Astrocyte (in vitro differentiated cells and primary cell): ENCODE results near the gene TMEM200C. TPM values are rescaled to one million over a fixed set of nuclear protein-coding genes. Genes with fewer than 3 reads are reported as not detected.

Experiments
- DNase-seq: peaks from one replicate; pipeline ENCODE4 v3.0.0-alpha.2; 2010; ENCODE audit warnings: low read depth
- FAIRE-seq: peaks from 2 replicates; lab custom pipeline; 2011; peaks lifted over from hg19 to GRCh38; lab: Jason Lieb, UNC
- H2AFZ ChIP-seq: 2 replicates; pipeline ENCODE4 v1.6.0; 2012; ENCODE audit warnings: low read depth, low read length, inconsistent platforms
- H3K27ac ChIP-seq: 2 replicates; pipeline ENCODE4 v1.5.1; 2011; ENCODE audit warnings: low read depth, low read length, inconsistent platforms
- H3K27me3 ChIP-seq: 2 replicates; pipeline ENCODE4 v1.6.0; 2011; ENCODE audit warnings: low read length, inconsistent platforms; ENCODE audit not compliant: insufficient read depth
- H3K36me3 ChIP-seq: 2 replicates; pipeline ENCODE4 v1.5.1; 2011; ENCODE audit warnings: low read length, inconsistent platforms; ENCODE audit not compliant: insufficient read depth
- H3K4me1 ChIP-seq: 2 replicates; pipeline ENCODE4 v1.5.1; 2011; ENCODE audit warnings: low read length, inconsistent platforms; ENCODE audit not compliant: insufficient read depth
- H3K4me2 ChIP-seq: 2 replicates; pipeline ENCODE4 v1.6.0; 2012; ENCODE audit warnings: low read length, inconsistent platforms
- H3K4me3 ChIP-seq: 2 replicates; pipeline ENCODE4 v1.5.1; 2011; ENCODE audit warnings: low read depth, mild to moderate bottlenecking, low read length, inconsistent platforms; ENCODE audit not compliant: insufficient read depth
- H3K79me2 ChIP-seq: 2 replicates; pipeline ENCODE4 v1.6.0; 2012; ENCODE audit warnings: mild to moderate bottlenecking, low read length, inconsistent platforms; ENCODE audit not compliant: insufficient read depth
- H3K9ac ChIP-seq: 2 replicates; pipeline ENCODE4 v1.6.0; 2012; ENCODE audit warnings: mild to moderate bottlenecking, low read length, inconsistent platforms
- H3K9me3 ChIP-seq: 2 replicates; pipeline ENCODE4 v1.5.1; 2012; ENCODE audit warnings: low read depth, mild to moderate bottlenecking, low read length, inconsistent platforms; ENCODE audit not compliant: insufficient read depth
- H4K20me1 ChIP-seq: 2 replicates; pipeline ENCODE4 v1.6.0; 2012; ENCODE audit warnings: low read length, inconsistent platforms; ENCODE audit not compliant: insufficient read depth
- H3K27ac Mint-ChIP-seq: one replicate; pipeline ENCODE4 v1.8.0; 2021; ENCODE audit warnings: mild to moderate bottlenecking, mixed read lengths; ENCODE audit not compliant: unreplicated experiment
- H3K27me3 Mint-ChIP-seq: one replicate; pipeline ENCODE4 v1.8.0; 2021; ENCODE audit warnings: low read depth, mixed read lengths; ENCODE audit not compliant: unreplicated experiment
- H3K36me3 Mint-ChIP-seq: one replicate; pipeline ENCODE4 v1.8.0; 2021; ENCODE audit warnings: low read depth, mixed read lengths; ENCODE audit not compliant: unreplicated experiment
- H3K4me1 Mint-ChIP-seq: one replicate; pipeline ENCODE4 v1.8.0; 2021; ENCODE audit warnings: low read depth, mixed read lengths; ENCODE audit not compliant: unreplicated experiment
- H3K4me3 Mint-ChIP-seq: one replicate; pipeline ENCODE4 v1.8.0; 2021; ENCODE audit warnings: mild to moderate bottlenecking, moderate library complexity, mixed read lengths; ENCODE audit not compliant: unreplicated experiment
- H3K9me3 Mint-ChIP-seq: one replicate; pipeline ENCODE4 v1.8.0; 2021; ENCODE audit warnings: mild to moderate bottlenecking, mixed read lengths; ENCODE audit not compliant: unreplicated experiment
- CTCF ChIP-seq: IDR thresholded peaks from 2 replicates; pipeline ENCODE4 v1.5.1; 2011; ENCODE audit warnings: low read depth, mild to moderate bottlenecking, inconsistent platforms, low read length, moderate library complexity; ENCODE audit not compliant: insufficient read depth
- EZH2 ChIP-seq: IDR thresholded peaks from 2 replicates; pipeline ENCODE4 v1.6.1; 2012; ENCODE audit warnings: mild to moderate bottlenecking, low read length, inconsistent platforms; ENCODE audit not compliant: insufficient read depth
- total RNA-seq: library from RNA; stranded (reverse); gene quantifications from 2 replicates; pipeline ENCODE4 v1.2.1, GENCODE V29; 2021

TMEM200C gene
- total RNA-seq, 1 donor from 2014 or later = 11.3 TPM

GRCh38 chr18:5876891-5877290 is 18.4 kb downstream of the TMEM200C start:
- H3K4me2 ChIP-seq = no peak overlapping the region
- H3K4me1 ChIP-seq = no peaks in the 10 kb centered on the region
- no peak overlapping the region for H3K27ac ChIP-seq
- H3K9ac ChIP-seq = no peak overlapping the region
- H3K4me1 Mint-ChIP-seq = no peaks in the 10 kb centered on the region
- H2AFZ ChIP-seq = no peak overlapping the region
- H4K20me1 ChIP-seq = no peaks in the 10 kb centered on the region
- H3K79me2 ChIP-seq = no peaks in the 10 kb centered on the region
- H3K4me3 ChIP-seq = no peak overlapping the region
- TF ChIP-seq CTCF = no peak
- TF ChIP-seq EZH2 = no peak
- FAIRE-seq = no peak
- H3K27me3 Mint-ChIP-seq = peaks cover 18% of the 10 kb centered on the region
- DNase-seq = no peak
- H3K9me3 Mint-ChIP-seq = no peaks in the 10 kb centered on the region
- H3K36me3 Mint-ChIP-seq = no peaks in the 10 kb centered on the region
- peaks cover 9% of the 10 kb centered on the region for H3K27me3 ChIP-seq
- no peaks in the 10 kb centered on the region for H3K36me3 ChIP-seq
- no peak overlapping the region for H3K4me3 Mint-ChIP-seq
- H3K9me3 ChIP-seq = no peaks in the 10 kb centered on the region
- no peak overlapping the region for H3K27ac Mint-ChIP-seq

GRCh38 chr18:5874336-5874735 is 21.0 kb downstream of the TMEM200C start:
- Histone ChIP-seq H3K4me2 (no peak overlapping the region), H3K9ac (no peak overlapping the region), H2AFZ (no peak overlapping the region), H3K79me2 (no peaks in the 10 kb centered on the region), H3K27me3 (peaks cover 9% of the 10 kb centered on the region), H3K9me3 (no peaks in the 10 kb centered on the region), H3K36me3 (no peaks in the 10 kb centered on the region), H4K20me1 (no peaks in the 10 kb centered on the region), H3K4me1 (no peaks in the 10 kb centered on the region), H3K27ac (no peak overlapping the region), H3K4me3 (no peak overlapping the region)
- no peaks in the 10 kb centered on the region for H3K4me1 Mint-ChIP-seq
- TF ChIP-seq CTCF (no peak), EZH2 (no peak)
- no peaks in the 10 kb centered on the region for H3K36me3 Mint-ChIP-seq
- H3K4me3 Mint-ChIP-seq = no peak overlapping the region
- DNase-seq (no peak), FAIRE-seq (no peak)
- H3K27ac Mint-ChIP-seq = no peak overlapping the region
- no peaks in the 10 kb centered on the region for H3K9me3 Mint-ChIP-seq
- peaks cover 18% of the 10 kb centered on the region for H3K27me3 Mint-ChIP-seq

GRCh38 chr18:5872886-5873285 is 22.4 kb downstream of the TMEM200C start:
- H3K27ac Mint-ChIP-seq = no peak overlapping the region
- no peak for DNase-seq
- Histone ChIP-seq H3K27ac (no peak overlapping the region), H3K9ac (no peak overlapping the region), H3K4me2 (no peak overlapping the region), H3K9me3 (no peaks in the 10 kb centered on the region), H3K27me3 (peaks cover 9% of the 10 kb centered on the region), H3K4me3 (no peak overlapping the region), H2AFZ (no peak overlapping the region), H3K4me1 (no peaks in the 10 kb centered on the region), H4K20me1 (no peaks in the 10 kb centered on the region), H3K36me3 (no peaks in the 10 kb centered on the region), H3K79me2 (no peaks in the 10 kb centered on the region)
- FAIRE-seq = no peak
- H3K27me3 Mint-ChIP-seq = peaks cover 13% of the 10 kb centered on the region
- no peaks in the 10 kb centered on the region for H3K9me3 Mint-ChIP-seq
- TF ChIP-seq CTCF (no peak), EZH2 (no peak)
- H3K4me1 Mint-ChIP-seq = no peaks in the 10 kb centered on the region
- H3K36me3 Mint-ChIP-seq = no peaks in the 10 kb centered on the region
- no peak overlapping the region for H3K4me3 Mint-ChIP-seq
